A549 treated with GW870086 at 1 μM for 4 hours (cell line): ENCODE results near the gene ELK1. TPM values are rescaled to one million over a fixed set of nuclear protein-coding genes. Genes with fewer than 3 reads are reported as not detected.

ENCODE experiments used
- total RNA-seq: library from RNA; stranded (reverse); fragments of 200-300 nt; extraction: Qiagen RNA extraction; gene quantifications from 5 replicates; pipeline ENCODE4 v1.2.3, GENCODE V29; 2022; ENCODE audit warnings: low read depth

The ELK1 gene, protein sequence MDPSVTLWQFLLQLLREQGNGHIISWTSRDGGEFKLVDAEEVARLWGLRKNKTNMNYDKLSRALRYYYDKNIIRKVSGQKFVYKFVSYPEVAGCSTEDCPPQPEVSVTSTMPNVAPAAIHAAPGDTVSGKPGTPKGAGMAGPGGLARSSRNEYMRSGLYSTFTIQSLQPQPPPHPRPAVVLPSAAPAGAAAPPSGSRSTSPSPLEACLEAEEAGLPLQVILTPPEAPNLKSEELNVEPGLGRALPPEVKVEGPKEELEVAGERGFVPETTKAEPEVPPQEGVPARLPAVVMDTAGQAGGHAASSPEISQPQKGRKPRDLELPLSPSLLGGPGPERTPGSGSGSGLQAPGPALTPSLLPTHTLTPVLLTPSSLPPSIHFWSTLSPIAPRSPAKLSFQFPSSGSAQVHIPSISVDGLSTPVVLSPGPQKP
- total RNA-seq: 30.7 to 38.7 TPM (median 35.8 TPM) in 5 replicates

DNA sequence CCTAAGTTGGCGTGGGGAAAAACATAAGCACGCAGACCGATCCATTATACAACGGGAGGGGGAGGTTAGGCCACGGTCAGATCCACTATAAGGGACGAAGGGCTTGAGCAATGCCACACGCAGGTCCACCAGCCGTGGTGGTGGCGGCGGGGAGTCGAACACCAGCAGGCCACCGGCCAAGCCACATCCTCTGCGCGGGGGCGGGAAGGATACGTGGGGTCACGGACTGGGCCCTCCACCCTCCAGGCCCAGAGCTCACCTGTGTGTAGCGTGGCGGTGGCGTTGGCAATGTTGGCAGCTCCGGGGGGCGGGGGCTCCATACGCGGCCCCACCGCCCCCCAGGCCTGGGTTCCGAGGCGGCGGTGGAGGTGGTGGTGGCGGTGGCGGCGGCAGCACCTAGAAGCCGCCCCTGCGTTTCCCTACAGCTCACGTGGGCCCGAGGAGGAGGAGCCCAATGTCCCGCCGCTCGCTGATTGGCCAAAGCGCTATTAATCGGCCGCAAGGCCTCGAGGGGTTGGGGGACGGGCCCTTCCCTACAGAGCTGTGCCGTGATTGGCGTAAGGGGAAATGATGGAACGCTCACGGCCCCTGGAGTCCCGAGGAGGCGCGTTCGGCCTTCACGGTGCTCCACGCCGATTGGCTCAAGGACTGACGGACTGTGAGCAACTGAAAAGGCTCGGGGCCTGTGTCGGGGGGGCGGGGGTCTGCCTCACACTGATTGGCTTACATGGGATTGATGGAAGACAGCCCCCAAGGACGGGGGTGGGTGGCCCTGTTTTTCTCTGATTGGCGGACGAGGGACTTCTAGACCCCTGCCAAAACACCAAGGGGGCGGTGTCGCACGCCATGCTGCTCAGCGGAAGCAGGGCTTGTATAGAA lies at the start of gene ELK1:
ELK1 (minus strand) TSS at position 400 of the 879 bp plus-strand sequence. CDS start 9,122 bp downstream, outside the sequence.

DNA sequence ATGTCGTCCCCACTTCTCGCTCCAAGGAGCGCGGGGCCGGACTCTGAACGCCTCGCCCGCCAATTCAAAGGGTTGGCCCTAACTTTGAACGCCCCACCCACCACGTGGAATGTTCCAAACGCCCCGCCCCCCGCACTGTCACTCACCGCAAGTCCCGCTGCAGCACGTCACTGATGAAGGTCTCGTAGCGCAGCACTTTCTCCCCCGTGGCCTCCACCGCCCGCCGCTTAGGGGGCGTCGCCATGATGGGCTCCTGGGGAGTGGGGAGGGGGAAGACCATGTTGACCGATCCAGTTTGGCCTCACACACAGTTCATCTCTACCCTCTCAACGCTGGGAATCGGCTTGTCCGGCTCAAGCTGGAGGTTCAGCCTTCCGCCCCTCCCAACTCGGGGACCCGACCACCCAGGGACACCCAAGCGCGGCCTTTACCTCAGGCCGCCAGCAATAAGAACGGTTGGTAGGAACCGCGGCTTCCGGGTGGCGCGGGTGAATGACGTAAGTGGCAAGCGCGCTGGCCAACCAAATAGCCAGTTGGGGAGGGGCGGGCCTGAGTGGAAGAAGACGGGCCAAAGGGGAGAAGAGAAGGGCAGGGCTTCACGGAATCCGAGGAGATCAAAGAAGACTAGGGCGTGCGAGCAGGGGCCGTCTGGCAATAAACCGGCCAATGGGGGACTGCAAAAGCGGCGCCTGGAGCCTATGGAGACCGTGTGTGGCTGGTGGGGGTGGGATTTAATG lies 8.5 kb upstream of the ELK1 start, which contains the start of gene UXT:
UXT (minus strand) TSS at position 497 of the 737 bp plus-strand sequence; CDS start at position 244, 253 bp downstream.

DNA sequence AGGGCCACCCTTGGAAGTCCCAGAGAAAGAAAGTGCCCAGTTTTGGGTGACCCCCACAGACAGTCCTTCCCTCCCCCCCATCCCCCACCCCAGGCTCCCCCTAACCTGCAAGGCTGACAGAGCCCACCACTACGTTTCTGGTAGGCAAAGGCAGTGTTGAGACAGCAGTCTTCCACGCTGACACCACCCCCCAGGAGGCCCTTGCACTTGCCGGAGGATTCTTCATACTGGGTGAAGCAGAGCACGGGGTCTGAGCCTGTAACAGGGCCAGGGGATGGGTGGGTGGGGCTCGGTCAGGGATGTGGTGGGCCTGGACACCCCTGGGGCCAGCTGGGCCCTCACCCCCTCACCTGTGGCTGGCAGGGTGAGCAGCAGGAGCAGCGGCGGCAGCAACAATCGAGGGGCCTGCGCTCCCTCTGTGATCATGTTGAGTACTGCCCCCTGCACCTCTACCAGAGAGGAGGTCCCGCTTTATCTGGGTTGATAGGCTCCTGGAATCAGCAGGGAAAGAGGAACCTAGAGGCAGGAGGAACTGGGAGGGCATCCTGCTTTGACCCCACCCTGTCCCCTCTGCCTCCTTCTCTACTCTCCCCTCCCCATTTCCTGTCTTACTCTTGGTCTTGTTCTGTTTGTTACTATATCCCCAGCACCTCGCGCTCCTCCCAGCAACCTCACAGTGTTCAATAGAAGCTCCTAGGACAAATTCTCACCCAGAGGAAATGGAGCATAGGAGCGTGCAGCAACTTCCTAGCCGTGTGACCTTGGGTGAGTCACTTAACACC lies 20.8 kb downstream of the ELK1 start, which contains the start of gene CFP:
CFP (minus strand) TSS at position 512 of the 782 bp plus-strand sequence; CDS start at position 426, 86 bp downstream.

DNA sequence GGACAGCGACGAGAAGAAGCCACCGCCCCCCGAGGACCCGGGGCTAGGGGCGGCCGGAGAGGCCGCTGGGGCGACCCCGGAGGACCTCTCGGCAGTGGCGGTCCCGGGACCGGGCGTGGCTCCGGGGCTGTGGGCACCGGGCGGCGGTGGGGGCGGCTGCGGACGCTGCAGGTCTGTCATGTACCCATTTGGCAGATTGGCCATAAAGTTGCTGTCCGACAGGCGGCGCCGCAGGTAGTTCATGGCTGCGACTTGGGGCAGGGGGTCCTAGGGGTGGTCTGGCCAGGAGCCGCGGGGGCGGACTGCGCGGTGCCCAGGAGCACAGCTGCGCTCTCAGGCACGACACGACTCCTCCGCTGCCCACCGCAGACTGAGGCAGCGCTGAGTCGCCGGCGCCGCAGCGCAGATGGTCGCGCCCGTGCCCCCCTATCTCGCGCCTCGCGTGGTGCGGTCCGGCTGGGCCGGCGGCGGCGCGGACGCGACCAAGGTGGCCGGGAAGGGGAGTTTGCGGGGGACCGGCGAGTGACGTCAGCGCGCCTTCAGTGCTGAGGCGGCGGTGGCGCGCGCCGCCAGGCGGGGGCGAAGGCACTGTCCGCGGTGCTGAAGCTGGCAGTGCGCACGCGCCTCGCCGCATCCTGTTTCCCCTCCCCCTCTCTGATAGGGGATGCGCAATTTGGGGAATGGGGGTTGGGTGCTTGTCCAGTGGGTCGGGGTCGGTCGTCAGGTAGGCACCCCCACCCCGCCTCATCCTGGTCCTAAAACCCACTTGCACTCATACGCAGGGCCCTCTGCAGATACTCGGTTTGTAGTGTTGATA lies 30.7 kb downstream of the ELK1 start, which contains the start of gene SYN1:
SYN1 (minus strand) TSS at position 372 of the 817 bp plus-strand sequence; CDS start at position 243, 129 bp downstream.

Other genes with a start within 250 kb of the ELK1 start
- 2.9 to 4.5 TPM (median 3.7 TPM) in 5 replicates for gene ZNF41, start 167.3 kb downstream of the ELK1 start, total RNA-seq
- 42.9 to 60.7 TPM (median 57.8 TPM) in 5 replicates for gene ARAF, start 89.4 kb downstream of the ELK1 start, total RNA-seq
- 264 to 288 TPM (median 272 TPM) in 5 replicates for gene TIMP1, start 68.1 kb downstream of the ELK1 start, total RNA-seq
- 0.08 to 0.36 TPM (median 0.19 TPM) in 5 replicates for gene SYN1, start 30.7 kb downstream of the ELK1 start, total RNA-seq
- gene CFP, start 20.6 kb downstream of the ELK1 start, total RNA-seq: 0.20 to 1.0 TPM (median 0.31 TPM) in 5 replicates
- 171 to 195 TPM (median 184 TPM) in 5 replicates for gene UXT, start 8.6 kb upstream of the ELK1 start, total RNA-seq
- gene ZNF81, start 186.3 kb upstream of the ELK1 start, total RNA-seq: 3.3 to 7.7 TPM (median 6.2 TPM) in 5 replicates